Caco-2 (cell line): ENCODE results near the gene KLHL25. TPM values are rescaled to one million over a fixed set of nuclear protein-coding genes. Genes with fewer than 3 reads are reported as not detected.

Source experiments
- BruUV-seq: library from RNA; stranded (reverse); fragments of 400-500 nt; replicated peaks from 2 replicates; lab custom pipeline; 2021; lab: Mats Ljungman, UMichigan
- CTCF ChIA-PET: fragments of 300-600 bp; sonication (Branson Sonifier 250); formaldehyde crosslinking; loops from one replicate; lab custom pipeline; 2022; ENCODE audit warnings: antibody characterized with exemption; lab: Charles Lee
- POLR2A ChIA-PET: fragments of 300-600 bp; sonication (Branson Sonifier 250); formaldehyde crosslinking; loops from one replicate; lab custom pipeline; 2022; ENCODE audit warnings: antibody characterized with exemption; lab: Charles Lee
- DNase-seq, 2 experiments: peaks; one replicate each; pipeline versions ENCODE4 v3.0.0 to v3.0.0-alpha.2; 2020 to 2022
- H3K27me3 ChIP-seq: replicated peaks from 2 replicates; pipeline ENCODE4 v1.6.0; 2011; ENCODE audit warnings: low read length; ENCODE audit not compliant: control insufficient read depth, insufficient read depth
- H3K36me3 ChIP-seq: 2 replicates; pipeline ENCODE4 v1.5.1; 2011; ENCODE audit warnings: low read length; ENCODE audit not compliant: control insufficient read depth, insufficient read depth
- H3K4me1 ChIP-seq: fragments of 250-450 bp; sonication (Bioruptor Pico); 2 replicates; pipeline ENCODE4 v1.5.1; 2020; ENCODE audit warnings: mild to moderate bottlenecking
- H3K4me3 ChIP-seq: 2 replicates; pipeline ENCODE4 v1.5.1; 2011; ENCODE audit warnings: low read depth, mild to moderate bottlenecking, control low read depth, low read length
- H3K9me3 ChIP-seq: fragments of 250-450 bp; sonication (Bioruptor Pico); 2 replicates; pipeline ENCODE4 v1.5.1; 2020; ENCODE audit warnings: mild to moderate bottlenecking, moderate library complexity
- H3K27ac Mint-ChIP-seq: one replicate; pipeline ENCODE4 v1.8.0; 2022; ENCODE audit warnings: mixed read lengths; ENCODE audit not compliant: unreplicated experiment
- H3K27me3 Mint-ChIP-seq: one replicate; pipeline ENCODE4 v1.8.0; 2022; ENCODE audit warnings: mixed read lengths; ENCODE audit not compliant: insufficient read depth, unreplicated experiment
- H3K36me3 Mint-ChIP-seq: one replicate; pipeline ENCODE4 v1.8.0; 2022; ENCODE audit warnings: mild to moderate bottlenecking, mixed read lengths; ENCODE audit not compliant: insufficient read depth, unreplicated experiment
- H3K4me1 Mint-ChIP-seq: one replicate; pipeline ENCODE4 v1.8.0; 2022; ENCODE audit warnings: low read depth, mixed read lengths; ENCODE audit not compliant: unreplicated experiment
- H3K4me3 Mint-ChIP-seq: one replicate; pipeline ENCODE4 v1.8.0; 2022; ENCODE audit warnings: mild to moderate bottlenecking, moderate library complexity, mixed read lengths; ENCODE audit not compliant: unreplicated experiment
- H3K9me3 Mint-ChIP-seq: one replicate; pipeline ENCODE4 v1.8.0; 2022; ENCODE audit warnings: mixed read lengths; ENCODE audit not compliant: unreplicated experiment
- CTCF ChIP-seq, 2 experiments: fragments of 200-600 bp in 1 of 2; IDR thresholded peaks; 1 replicate in 1 of 2; 2 replicates in 1 of 2; pipeline versions ENCODE4 v1.5.1 to v1.8.0; 2011 to 2022; ENCODE audit warnings: antibody characterized with exemption in 1 of 2, control low read depth in 1 of 2, inconsistent platforms in 1 of 2, low read depth in 1 of 2, low read length in 1 of 2, mild to moderate bottlenecking in 1 of 2, moderate library complexity in 1 of 2; ENCODE audit not compliant: insufficient read depth in 1 of 2, severe bottlenecking in 1 of 2, unreplicated experiment in 1 of 2
- intact Hi-C: fragments of 100-400 bp; cut with micrococcal nuclease; formaldehyde crosslinking; loops from one replicate; pipeline ENCODE4 v1.10.0; 2022; ENCODE audit not compliant: unreplicated experiment
- total RNA-seq: library from RNA; stranded (reverse); gene quantifications from 2 replicates; pipeline ENCODE4 v1.2.3, GENCODE V29; 2022

KLHL25 gene
- total RNA-seq, 1 experiment from 2014 or later = 15.4 TPM

- intact Hi-C loops = no loop called here
- no peaks in the 10 kb centered on the region for H3K4me1 ChIP-seq
- H3K4me3 ChIP-seq = no peak overlapping the region
- H3K27me3 ChIP-seq = no peaks in the 10 kb centered on the region
- no peaks in the 10 kb centered on the region for H3K27me3 Mint-ChIP-seq
- peaks cover 2% of the 10 kb centered on the region; the same call in 1 of the 2 replicates for H3K36me3 ChIP-seq
- no peaks in the 10 kb centered on the region for H3K9me3 Mint-ChIP-seq
- ChIA-PET CTCF (no interaction called here), POLR2A (no interaction called here)
- no peaks in the 10 kb centered on the region for H3K4me1 Mint-ChIP-seq
- peaks cover 89% of the 10 kb centered on the region for H3K36me3 Mint-ChIP-seq
- H3K9me3 ChIP-seq = no peaks in the 10 kb centered on the region
- DNase-seq = no peak
- H3K27ac Mint-ChIP-seq = no peak overlapping the region
- no TSS peak for BruUV-seq
- no peak for TF ChIP-seq CTCF (IDR thresholded peaks at IDR 0.05; ENCODE audit: insufficient read depth in 1 of 2, low read depth in 1 of 2, low read length in 1 of 2, severe bottlenecking in 1 of 2, unreplicated experiment in 1 of 2)
- no peak overlapping the region for H3K4me3 Mint-ChIP-seq
These were observed 46.5 kb downstream of the KLHL25 start for GRCh38 chr15:85748176-85748575.

- no peaks in the 10 kb centered on the region for H3K9me3 ChIP-seq
- H3K4me3 Mint-ChIP-seq = no peak overlapping the region
- peaks cover 2% of the 10 kb centered on the region; the same call in 1 of the 2 replicates for H3K36me3 ChIP-seq
- no peaks in the 10 kb centered on the region for H3K4me1 ChIP-seq
- no peak for TF ChIP-seq CTCF (IDR thresholded peaks at IDR 0.05; ENCODE audit: insufficient read depth in 1 of 2, low read depth in 1 of 2, low read length in 1 of 2, severe bottlenecking in 1 of 2, unreplicated experiment in 1 of 2)
- intact Hi-C loops = no loop called here
- no peak for DNase-seq
- CTCF ChIA-PET = no interaction called here
- no peaks in the 10 kb centered on the region for H3K27me3 ChIP-seq
- H3K4me3 ChIP-seq = no peak overlapping the region
- H3K27ac Mint-ChIP-seq = no peak overlapping the region
- H3K27me3 Mint-ChIP-seq = no peaks in the 10 kb centered on the region
- no peaks in the 10 kb centered on the region for H3K4me1 Mint-ChIP-seq
- BruUV-seq = no TSS peak
- H3K36me3 Mint-ChIP-seq = peaks cover 82% of the 10 kb centered on the region
- POLR2A ChIA-PET = no interaction called here
- no peaks in the 10 kb centered on the region for H3K9me3 Mint-ChIP-seq
These were observed 48.1 kb downstream of the KLHL25 start for GRCh38 chr15:85746641-85747040.

- no TSS peak for BruUV-seq
- Histone ChIP-seq H3K9me3 (no peaks in the 10 kb centered on the region), H3K27me3 (no peaks in the 10 kb centered on the region), H3K4me3 (no peak overlapping the region), H3K4me1 (no peaks in the 10 kb centered on the region), H3K36me3 (peaks cover 4% of the 10 kb centered on the region; the same call in 1 of the 2 replicates)
- peaks cover 82% of the 10 kb centered on the region for H3K36me3 Mint-ChIP-seq
- no peaks in the 10 kb centered on the region for H3K9me3 Mint-ChIP-seq
- H3K27me3 Mint-ChIP-seq = no peaks in the 10 kb centered on the region
- no peak for TF ChIP-seq CTCF (IDR thresholded peaks at IDR 0.05; ENCODE audit: insufficient read depth in 1 of 2, low read depth in 1 of 2, low read length in 1 of 2, severe bottlenecking in 1 of 2, unreplicated experiment in 1 of 2)
- H3K27ac Mint-ChIP-seq = no peak overlapping the region
- ChIA-PET POLR2A (no interaction called here), CTCF (no interaction called here)
- intact Hi-C loops = no loop called here
- no peak for DNase-seq
- H3K4me3 Mint-ChIP-seq = no peak overlapping the region
- H3K4me1 Mint-ChIP-seq = no peaks in the 10 kb centered on the region
These were observed 49.1 kb downstream of the KLHL25 start for GRCh38 chr15:85745525-85746150.
